Inflammatory macrophage (primary cell): ENCODE results near the gene GIGYF2.
A peak's percentile ranks its signal among the peaks of the same experiment; 100 is the strongest.
"Not testable (repeated sequence)": the region's sequence is repeated elsewhere in the genome, so short reads cannot be mapped to it uniquely, and the experiment has no call there.

ENCODE experiments used
- DNase-seq, 2 donors: peaks; one replicate each; pipeline ENCODE4 v3.0.0-alpha.2; 2020 to 2022

The GIGYF2 gene

DNA sequence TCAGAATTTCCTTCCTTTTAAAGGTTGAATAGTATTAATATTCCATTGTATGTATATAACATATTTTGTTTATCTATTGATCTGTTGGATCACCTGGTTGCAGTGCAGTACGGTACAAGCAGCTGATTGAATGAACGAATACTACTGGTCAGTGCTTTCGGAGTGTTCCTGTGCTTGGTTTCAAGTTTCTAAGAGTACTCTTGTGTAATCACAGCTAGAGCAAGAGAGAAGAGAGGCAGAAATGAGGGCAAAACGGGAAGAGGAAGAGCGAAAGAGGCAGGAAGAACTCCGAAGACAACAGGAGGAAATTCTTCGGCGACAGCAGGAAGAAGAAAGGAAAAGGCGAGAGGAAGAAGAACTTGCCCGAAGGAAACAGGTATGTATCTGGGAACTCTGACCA, 119.5 kb downstream of the GIGYF2 start:
- peak; percentile 1 to 36 for DNase-seq

- DNase-seq: no peak
Measured at GRCh38 chr2:232817756-232818155, 120.6 kb downstream of the GIGYF2 start.

DNA sequence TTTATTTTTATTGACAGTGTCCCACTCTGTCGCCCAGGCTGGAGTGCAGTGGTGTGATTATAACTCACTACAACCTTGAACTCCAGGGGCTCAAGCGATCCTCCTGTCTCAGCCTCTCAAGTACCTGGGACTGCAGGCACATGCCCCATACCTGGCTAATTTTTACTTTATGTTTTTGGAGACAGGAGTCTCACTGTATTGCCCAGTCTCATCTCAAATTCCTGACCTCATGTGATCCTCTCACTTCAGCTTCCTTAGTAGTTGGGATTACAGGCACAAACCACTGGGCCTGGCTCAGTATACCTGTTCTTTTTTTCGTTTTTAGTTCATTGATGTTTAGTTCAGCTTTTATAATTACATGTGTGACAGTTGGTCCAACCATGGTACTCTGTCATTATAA, 132.9 kb downstream of the GIGYF2 start:
- DNase-seq: no peak

GRCh38 chr2:232831496-232831895, 134.4 kb downstream of the GIGYF2 start:
- DNase-seq: no peak

GRCh38 chr2:232833830-232834229, 136.7 kb downstream of the GIGYF2 start:
- no peak for DNase-seq

DNA sequence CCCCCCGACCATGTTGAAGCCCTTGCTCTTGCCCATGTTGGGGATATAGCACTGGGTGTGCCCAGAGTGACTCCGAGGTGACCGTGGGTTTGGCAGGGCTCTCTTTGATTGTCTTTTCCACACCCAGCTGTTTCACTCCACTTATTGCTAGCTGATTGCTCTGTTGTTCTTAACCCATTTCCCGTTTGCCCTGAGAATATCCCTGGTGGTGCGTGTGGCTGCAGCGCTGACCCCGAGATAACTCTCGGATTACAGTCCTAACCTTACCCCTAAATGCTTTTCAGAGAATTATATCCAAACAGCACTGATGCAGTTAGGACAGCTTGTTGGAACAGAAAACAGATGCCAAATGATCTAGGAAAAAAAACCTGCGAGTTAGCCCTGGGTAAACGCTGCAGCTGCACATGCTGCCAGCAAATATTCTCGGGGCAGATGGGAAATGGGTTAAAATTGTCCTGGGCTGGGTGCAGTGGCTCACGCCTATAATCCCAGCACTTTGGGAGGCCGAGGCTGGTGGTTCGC, 138.6 kb downstream of the GIGYF2 start:
- no peak for DNase-seq

- no peak for DNase-seq
Measured at GRCh38 chr2:232836934-232837333, 139.8 kb downstream of the GIGYF2 start.

- no peak for DNase-seq
Measured at GRCh38 chr2:232838406-232838874, 141.3 kb downstream of the GIGYF2 start.

DNA sequence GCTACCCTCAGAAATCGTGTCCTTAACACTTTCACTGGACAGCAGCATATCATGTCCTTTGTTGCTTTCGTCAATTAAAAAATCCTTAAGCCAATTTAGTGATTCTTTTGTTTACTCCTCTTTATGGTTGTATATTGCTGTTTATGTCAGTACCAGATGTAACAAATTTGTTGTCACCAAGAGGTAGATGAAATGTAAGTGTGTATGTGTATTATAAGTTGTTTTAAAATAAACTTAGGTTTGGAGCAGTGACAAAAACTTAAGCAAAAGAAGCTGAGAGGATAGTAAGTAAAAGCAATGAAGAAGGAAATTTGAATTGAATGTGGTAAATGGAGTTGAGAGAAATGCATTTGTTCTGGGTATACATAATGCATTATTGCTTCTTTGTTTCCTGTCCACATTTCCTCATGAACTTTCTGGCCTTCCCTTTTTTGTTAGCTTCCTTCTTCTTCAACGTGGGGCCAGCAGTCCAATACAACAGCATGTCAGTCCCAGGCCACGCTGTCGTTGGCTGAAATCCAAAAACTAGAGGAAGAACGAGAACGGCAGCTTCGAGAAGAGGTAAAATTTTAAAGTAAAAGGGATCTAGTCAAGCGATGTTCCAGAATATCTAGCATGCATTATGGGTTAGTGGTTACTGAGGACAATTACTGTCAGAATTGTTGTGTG, 142.4 kb downstream of the GIGYF2 start:
- peak; percentile 87 to 92 for DNase-seq

- DNase-seq: peak; percentile 15 to 45
Measured at GRCh38 chr2:232842689-232843088, 145.6 kb downstream of the GIGYF2 start.

DNA sequence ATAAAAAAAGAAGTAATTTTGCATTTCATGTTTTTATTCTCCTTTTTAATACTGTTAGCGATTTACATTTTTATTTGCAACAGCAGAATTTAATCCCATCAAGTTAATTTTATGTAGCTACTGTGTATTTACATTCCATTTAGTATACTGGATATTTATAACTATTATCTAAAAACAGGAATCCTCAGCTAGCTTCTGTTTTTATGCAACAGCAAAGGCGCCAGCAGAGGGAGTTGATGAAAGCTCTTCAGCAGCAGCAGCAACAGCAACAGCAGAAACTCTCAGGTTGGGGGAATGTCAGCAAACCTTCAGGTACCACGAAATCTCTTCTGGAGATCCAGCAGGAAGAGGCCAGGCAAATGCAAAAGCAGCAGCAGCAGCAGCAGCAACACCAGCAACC, 146.7 kb downstream of the GIGYF2 start:
- no peak for DNase-seq

- no peak for DNase-seq
Measured at GRCh38 chr2:232846055-232846454, 148.9 kb downstream of the GIGYF2 start.

- DNase-seq: no peak
Measured at GRCh38 chr2:232850039-232850438, 152.9 kb downstream of the GIGYF2 start.

- not testable (repeated sequence) for DNase-seq
Measured at GRCh38 chr2:232852081-232852480, 154.9 kb downstream of the GIGYF2 start.

- no peak for DNase-seq
Measured at GRCh38 chr2:232852676-232853075, 155.5 kb downstream of the GIGYF2 start.

- peak; percentile 68 to 72 for DNase-seq
Measured at GRCh38 chr2:232854082-232854481, 157.0 kb downstream of the GIGYF2 start.

DNA sequence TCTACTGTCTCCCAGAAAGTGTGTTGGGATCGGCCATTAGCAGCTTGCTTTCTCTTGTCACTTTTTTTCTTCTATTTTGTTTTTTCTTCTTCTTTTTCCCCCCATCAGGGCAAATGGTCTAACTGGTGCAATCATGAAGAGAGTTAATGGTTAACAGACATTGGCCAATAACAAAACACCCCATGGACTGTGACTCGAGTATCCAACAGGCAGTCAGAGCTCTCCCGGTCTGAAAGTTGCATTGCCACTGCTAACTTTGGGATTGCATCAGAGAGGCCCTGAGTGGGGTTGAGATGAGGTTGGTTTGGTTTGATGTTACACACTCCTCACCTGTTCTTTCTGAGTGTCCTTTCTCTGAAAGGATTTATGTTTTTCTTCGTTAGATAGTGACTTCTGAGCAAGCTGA, 160.0 kb downstream of the GIGYF2 start:
- no peak for DNase-seq

DNA sequence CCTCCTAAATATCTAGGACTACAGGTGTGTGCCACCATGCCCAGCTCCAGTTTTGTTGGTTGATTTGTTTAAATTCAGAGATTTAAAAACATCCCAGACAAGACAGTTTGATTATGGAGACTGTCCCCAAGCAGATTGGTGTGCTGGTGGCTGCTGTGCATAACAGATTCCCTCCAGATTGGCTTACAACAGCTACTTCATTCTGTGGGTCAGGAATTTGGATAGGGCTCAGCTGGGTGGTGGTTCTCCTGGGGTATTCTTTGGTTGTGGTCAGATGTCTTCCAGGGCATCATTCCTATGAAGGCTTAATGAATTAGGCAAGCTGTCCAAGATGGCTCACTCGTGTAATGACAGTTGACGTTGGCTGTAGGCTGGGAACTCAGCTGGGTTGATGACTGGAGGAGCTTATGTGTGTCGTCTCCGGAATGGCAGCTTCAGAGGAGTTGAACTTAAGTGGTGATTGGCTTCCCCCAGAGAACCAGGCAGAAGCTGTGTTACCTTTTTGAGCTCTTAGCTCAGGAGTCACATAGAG, 162.3 kb downstream of the GIGYF2 start:
- no peak for DNase-seq

DNA sequence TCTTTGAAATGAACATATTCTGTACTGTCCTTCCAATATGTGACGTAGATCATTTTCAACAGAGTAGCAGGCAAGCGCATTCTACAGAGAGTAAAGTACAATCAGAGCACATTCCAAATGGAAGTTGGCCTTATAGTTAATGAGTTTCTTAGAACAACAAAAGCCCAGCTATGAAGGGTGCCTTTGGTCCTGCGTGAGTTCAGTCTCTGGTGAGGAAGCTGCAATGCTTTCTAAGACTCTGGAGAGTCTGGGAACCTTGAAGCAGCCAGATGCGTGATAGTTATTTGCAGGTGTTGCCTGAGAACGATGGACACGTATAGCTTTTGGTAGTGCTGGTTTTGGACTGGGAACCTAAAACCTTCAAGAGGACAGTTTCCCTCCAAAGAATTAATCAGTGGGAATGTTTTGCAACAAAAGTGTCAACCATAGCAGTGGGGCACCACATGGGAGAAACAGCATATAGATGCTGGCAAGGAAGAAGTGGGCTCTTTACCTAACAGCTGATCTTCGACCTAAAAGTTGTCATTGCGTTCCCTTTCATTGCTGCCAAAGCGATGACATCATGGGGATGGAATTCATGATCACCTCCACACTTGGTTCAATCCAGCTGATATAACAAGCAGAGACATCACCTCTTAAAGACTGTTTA, 163.6 kb downstream of the GIGYF2 start:
- no peak for DNase-seq

DNA sequence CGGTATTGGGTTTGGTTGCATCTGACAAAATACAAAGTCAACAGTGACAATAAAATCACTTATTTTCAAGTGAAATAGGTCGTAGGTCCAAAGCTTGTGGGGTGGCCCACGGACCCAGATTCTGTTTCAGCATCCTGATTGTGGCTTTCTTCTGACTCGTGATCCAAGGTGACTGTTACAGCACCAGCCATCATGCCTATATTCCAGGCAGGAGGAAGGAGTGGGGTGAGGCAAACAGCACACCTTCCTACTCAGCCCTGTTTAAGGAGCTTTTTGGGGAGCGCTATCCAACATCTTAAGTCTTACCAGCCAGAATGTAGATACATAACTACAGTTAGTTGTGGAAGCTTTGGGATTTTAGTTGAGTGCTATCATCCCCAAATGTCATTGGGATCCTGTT, 164.2 kb downstream of the GIGYF2 start:
- DNase-seq: no peak

- no peak for DNase-seq
Measured at GRCh38 chr2:232863996-232864395, 166.9 kb downstream of the GIGYF2 start.

- no peak for DNase-seq
Measured at GRCh38 chr2:232865165-232865564, 168.0 kb downstream of the GIGYF2 start.

- no peak for DNase-seq
Measured at GRCh38 chr2:232866104-232866503, 169.0 kb downstream of the GIGYF2 start.
